GM12873 (cell line): ENCODE data around the gene FUT2.

Experiments
- CTCF ChIP-seq: IDR thresholded peaks from 2 replicates; pipeline ENCODE4 v1.5.1; 2012; ENCODE audit warnings: low read depth, mild to moderate bottlenecking, moderate library complexity, low read length, control low read depth; ENCODE audit not compliant: insufficient read depth; ENCODE audit errors: missing control alignments

The FUT2 gene

GRCh38 chr19:48739404-48740163 lies 43.8 kb downstream of the FUT2 start:
- TF ChIP-seq CTCF = no peak

GRCh38 chr19:48740164-48740972 lies 44.6 kb downstream of the FUT2 start, which contains the start of gene RASIP1:
Gene RASIP1, minus strand, starts transcription at chr19:48740610. Its CDS starts 328 bp downstream, at chr19:48740282.
- no peak for TF ChIP-seq CTCF

- no peak for TF ChIP-seq CTCF
Observed at GRCh38 chr19:48741129-48741999, 45.6 kb downstream of the FUT2 start.

GRCh38 chr19:48742096-48742495 lies 46.3 kb downstream of the FUT2 start:
- no peak for TF ChIP-seq CTCF

GRCh38 chr19:48745208-48745995 lies 49.6 kb downstream of the FUT2 start:
- TF ChIP-seq CTCF = no peak

- TF ChIP-seq CTCF = no peak
Observed at GRCh38 chr19:48746110-48746509, 50.3 kb downstream of the FUT2 start.
